Osteocyte (in vitro differentiated cells): ENCODE data around the gene NPAS2. TPM values are rescaled to one million over a fixed set of nuclear protein-coding genes. Genes with fewer than 3 reads are reported as not detected.

Experiments used
- DNase-seq: peaks from one replicate; pipeline ENCODE4 v3.0.0; 2021; ENCODE audit warnings: mixed read lengths; ENCODE audit not compliant: unreplicated experiment; ENCODE audit errors: extremely low spot score
- H3K27ac Mint-ChIP-seq: one replicate; pipeline ENCODE4 v1.8.0; 2021; ENCODE audit warnings: mild to moderate bottlenecking, mixed read lengths; ENCODE audit not compliant: unreplicated experiment
- H3K27me3 Mint-ChIP-seq: one replicate; pipeline ENCODE4 v1.8.0; 2021; ENCODE audit warnings: mixed read lengths; ENCODE audit not compliant: unreplicated experiment
- H3K36me3 Mint-ChIP-seq: one replicate; pipeline ENCODE4 v1.8.0; 2021; ENCODE audit warnings: mixed read lengths; ENCODE audit not compliant: unreplicated experiment
- H3K4me1 Mint-ChIP-seq: one replicate; pipeline ENCODE4 v1.8.0; 2021; ENCODE audit warnings: mixed read lengths; ENCODE audit not compliant: unreplicated experiment
- H3K4me3 Mint-ChIP-seq: one replicate; pipeline ENCODE4 v1.8.0; 2021; ENCODE audit warnings: mild to moderate bottlenecking, moderate library complexity, mixed read lengths; ENCODE audit not compliant: unreplicated experiment
- H3K9me3 Mint-ChIP-seq: one replicate; pipeline ENCODE4 v1.8.0; 2021; ENCODE audit warnings: mixed read lengths; ENCODE audit not compliant: unreplicated experiment
- CTCF ChIP-seq: fragments of 200-600 bp; sonication (generic); IDR thresholded peaks from 2 replicates; pipeline ENCODE4 v1.5.0; 2021; ENCODE audit warnings: antibody characterized with exemption, mild to moderate bottlenecking, moderate library complexity
- total RNA-seq: library from RNA; stranded (reverse); gene quantifications from 2 replicates; pipeline ENCODE4 v1.2.1, GENCODE V29; 2021

NPAS2 gene
- total RNA-seq, 1 donor from 2014 or later: 16.6 TPM

DNA sequence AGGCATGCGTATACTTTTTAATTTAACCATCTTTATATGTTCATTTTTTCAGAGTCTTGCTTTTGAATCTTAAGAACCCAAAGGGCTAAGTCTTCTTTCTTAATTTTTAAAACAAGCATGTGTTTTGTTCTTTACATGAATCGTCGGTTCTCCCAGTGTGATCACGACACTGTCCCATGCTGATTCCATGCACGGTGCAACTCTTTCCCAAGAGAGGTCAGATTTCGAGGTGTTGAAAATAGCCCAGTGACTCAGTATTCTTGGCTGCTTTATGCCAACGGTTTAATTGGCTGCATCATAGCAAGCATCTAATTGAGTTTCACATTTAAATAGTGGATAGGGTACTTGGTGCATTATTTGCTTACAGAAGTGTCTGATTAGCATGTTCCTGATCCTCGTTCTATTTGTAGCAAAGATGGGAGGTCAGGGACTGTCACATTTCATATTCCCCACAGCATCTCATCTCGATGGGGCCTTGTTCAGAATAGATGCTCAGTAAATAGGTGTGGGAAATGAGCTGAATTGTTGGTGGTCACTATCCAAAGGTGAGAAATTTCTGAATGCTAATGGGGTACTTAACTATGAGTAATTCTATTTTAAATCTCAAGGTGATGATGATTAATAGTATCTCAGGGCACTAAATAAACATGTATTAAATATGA is 2.8 kb downstream of the NPAS2 start:
- no peak for DNase-seq
- no peak overlapping the region for H3K4me3 Mint-ChIP-seq
- H3K9me3 Mint-ChIP-seq: peaks cover under 1% of the 10 kb centered on the region
- no peak for TF ChIP-seq CTCF
- H3K27ac Mint-ChIP-seq: no peak overlapping the region
- H3K36me3 Mint-ChIP-seq: peaks cover 2% of the 10 kb centered on the region
- H3K4me1 Mint-ChIP-seq: peaks cover 42% of the 10 kb centered on the region
- H3K27me3 Mint-ChIP-seq: no peaks in the 10 kb centered on the region

DNA sequence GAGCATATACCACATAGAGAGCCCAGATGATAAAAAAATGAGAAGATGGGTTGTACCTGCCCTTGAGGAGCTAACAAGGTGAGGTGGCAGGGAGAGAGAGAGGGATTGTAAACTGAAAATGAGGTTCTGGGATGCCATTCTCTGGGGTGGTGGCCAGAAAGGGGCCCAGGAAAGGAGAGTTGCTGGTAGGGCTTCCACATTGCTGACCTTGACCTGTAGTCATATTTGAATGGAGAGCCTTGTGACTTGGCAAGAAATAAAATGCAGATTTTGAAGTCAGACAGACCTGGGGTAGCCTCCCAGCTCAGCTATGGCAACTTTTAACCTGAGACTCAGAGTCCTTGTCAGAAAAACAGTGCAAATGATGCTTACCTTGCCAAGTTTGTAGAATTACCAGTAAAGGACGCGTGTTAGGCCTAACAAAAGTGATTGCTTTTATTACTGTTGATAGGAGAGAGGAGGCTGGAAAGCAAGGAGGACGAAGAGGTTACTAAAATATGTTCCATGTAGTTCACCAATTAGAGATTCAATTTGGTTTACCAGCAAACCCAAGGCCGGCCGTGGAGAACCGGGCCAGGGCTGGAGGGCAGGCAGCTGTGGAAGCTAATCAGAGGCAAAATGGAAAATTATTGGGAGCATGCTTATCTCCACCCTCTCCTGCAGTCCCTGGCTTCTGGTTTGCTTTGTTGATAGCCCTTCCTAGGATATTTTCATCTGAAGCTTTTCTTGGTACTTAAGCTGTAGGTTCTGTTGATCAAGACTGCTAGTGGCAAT is 3.9 kb downstream of the NPAS2 start:
- Mint-ChIP-seq H3K9me3 (peaks cover 10% of the 10 kb centered on the region), H3K4me3 (no peak overlapping the region), H3K27me3 (no peaks in the 10 kb centered on the region), H3K4me1 (peaks cover 33% of the 10 kb centered on the region), H3K27ac (no peak overlapping the region), H3K36me3 (peaks cover 9% of the 10 kb centered on the region)
- no peak for DNase-seq
- TF ChIP-seq CTCF: no peak

DNA sequence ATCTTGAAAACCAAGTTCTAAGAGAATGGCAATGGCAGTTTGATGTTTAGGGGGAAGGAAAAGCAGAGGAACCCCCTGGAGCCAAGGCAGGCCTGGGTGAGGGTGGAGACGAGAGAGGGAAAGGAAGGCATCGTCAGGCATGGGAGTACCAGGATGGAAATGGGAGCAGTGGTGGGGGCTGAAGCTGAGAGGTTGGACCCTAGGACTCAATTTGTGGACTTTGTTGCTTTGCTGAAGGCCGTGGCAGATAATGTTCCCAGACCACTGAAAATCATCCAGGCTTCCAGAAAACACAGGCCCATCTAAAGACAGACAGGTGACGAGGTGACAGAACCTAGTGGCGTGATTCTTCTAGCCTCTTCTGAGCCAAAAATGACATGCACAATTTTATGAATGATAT is 4.9 kb downstream of the NPAS2 start:
- H3K27ac Mint-ChIP-seq: no peak overlapping the region

GRCh38 chr2:100826494-100826893 is 6.6 kb downstream of the NPAS2 start:
- Mint-ChIP-seq H3K27me3 (no peaks in the 10 kb centered on the region), H3K9me3 (peaks cover 12% of the 10 kb centered on the region), H3K4me1 (peaks cover 31% of the 10 kb centered on the region), H3K36me3 (peaks cover 17% of the 10 kb centered on the region), H3K27ac (no peak overlapping the region), H3K4me3 (no peak overlapping the region)
- DNase-seq: no peak
- TF ChIP-seq CTCF: no peak

More for the DNA sequence above, 4.9 kb downstream of the NPAS2 start:
- no peak for TF ChIP-seq CTCF
- Mint-ChIP-seq H3K36me3 (peaks cover 13% of the 10 kb centered on the region), H3K4me1 (peaks cover 31% of the 10 kb centered on the region), H3K4me3 (no peak overlapping the region), H3K9me3 (peaks cover 12% of the 10 kb centered on the region), H3K27me3 (no peaks in the 10 kb centered on the region)
- DNase-seq: no peak

- Mint-ChIP-seq H3K27ac (no peak overlapping the region), H3K4me3 (no peak overlapping the region), H3K9me3 (peaks cover 12% of the 10 kb centered on the region), H3K4me1 (peaks cover 25% of the 10 kb centered on the region), H3K36me3 (peaks cover 18% of the 10 kb centered on the region), H3K27me3 (no peaks in the 10 kb centered on the region)
- no peak for DNase-seq
- TF ChIP-seq CTCF: no peak
These were observed 11.3 kb downstream of the NPAS2 start for GRCh38 chr2:100831158-100831750.
